GM18499 (cell line): ENCODE data around the gene RFC2.
"Not testable (repeated sequence)": the region's sequence is repeated elsewhere in the genome, so short reads cannot be mapped to it uniquely, and the experiment has no call there.

Experiments
- ATAC-seq: cut with Tn5 transposase; IDR thresholded peaks from one replicate; pipeline ENCODE4 v1.9.1; 2021; ENCODE audit warnings: moderate number of reproducible peaks; ENCODE audit not compliant: insufficient read depth, unreplicated experiment

The RFC2 gene

DNA sequence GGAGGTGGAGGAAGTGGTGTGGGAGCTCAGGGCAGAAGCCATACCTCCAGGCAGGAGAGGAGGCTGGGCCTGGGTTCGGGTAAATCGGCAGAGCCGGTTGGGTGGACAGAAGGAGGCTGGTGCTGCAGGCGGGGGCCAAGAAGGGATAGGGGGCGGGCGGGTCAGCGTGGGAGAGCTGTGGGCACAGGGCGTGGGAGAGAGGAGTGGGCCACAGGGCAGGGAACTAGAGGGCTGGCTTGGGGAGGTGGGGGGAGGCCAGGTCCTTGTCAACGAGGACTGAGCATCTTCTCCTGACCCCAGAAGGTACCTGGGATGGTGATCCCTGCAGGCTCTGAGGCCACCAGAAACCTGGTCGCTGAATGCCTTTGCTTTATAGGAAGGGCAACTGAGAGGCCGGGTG lies 32.5 kb downstream of the RFC2 start:
- no peak for ATAC-seq

DNA sequence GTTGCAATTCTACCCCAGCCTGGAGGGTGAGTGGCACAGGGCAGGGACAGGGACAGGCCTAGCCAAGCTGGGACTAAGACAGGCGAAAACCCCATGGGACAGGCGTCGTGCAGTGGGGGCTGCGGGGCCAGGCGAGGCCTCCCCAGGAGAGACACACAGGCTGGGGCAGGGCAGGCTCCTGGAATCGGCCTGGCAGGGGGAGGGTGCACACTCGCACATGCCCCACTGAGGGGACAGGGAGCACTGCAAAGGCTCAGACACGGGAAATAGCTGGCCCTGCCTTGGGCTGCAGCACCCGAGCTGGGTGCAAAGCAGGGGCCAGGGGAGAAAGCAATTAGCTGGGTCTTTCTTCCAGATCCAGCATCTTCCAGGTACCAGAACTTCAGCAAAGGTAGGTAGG lies 34.0 kb downstream of the RFC2 start:
- no peak for ATAC-seq

GRCh38 chr7:74219416-74219815 lies 34.8 kb downstream of the RFC2 start:
- no peak for ATAC-seq

DNA sequence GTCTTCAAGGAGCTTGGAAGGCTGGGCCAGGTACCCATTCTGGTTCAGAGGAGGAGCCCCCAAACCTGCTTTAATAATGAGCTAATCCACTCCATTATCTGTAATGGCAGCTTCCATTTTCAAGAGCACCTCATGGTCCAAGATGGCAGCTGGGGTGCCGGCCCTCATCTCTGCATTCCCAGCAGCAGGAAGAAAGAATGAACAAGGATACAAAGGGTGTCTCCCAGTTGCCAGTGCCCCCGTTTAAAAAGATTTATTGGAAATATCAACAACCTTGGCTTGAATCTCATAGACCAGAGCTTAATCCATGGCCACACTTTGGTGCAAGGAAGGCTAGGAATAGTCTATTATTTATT lies 35.9 kb downstream of the RFC2 start:
- no peak for ATAC-seq

- ATAC-seq, result no peak
Measured at GRCh38 chr7:74217455-74218342, 36.5 kb downstream of the RFC2 start.

- no peak for ATAC-seq
Measured at GRCh38 chr7:74216361-74216761, 37.8 kb downstream of the RFC2 start.

- no peak for ATAC-seq
Measured at GRCh38 chr7:74215921-74216320, 38.3 kb downstream of the RFC2 start.

GRCh38 chr7:74214816-74215630 lies 39.2 kb downstream of the RFC2 start:
- ATAC-seq, result no peak

GRCh38 chr7:74212661-74213060 lies 41.5 kb downstream of the RFC2 start:
- ATAC-seq, result no peak

DNA sequence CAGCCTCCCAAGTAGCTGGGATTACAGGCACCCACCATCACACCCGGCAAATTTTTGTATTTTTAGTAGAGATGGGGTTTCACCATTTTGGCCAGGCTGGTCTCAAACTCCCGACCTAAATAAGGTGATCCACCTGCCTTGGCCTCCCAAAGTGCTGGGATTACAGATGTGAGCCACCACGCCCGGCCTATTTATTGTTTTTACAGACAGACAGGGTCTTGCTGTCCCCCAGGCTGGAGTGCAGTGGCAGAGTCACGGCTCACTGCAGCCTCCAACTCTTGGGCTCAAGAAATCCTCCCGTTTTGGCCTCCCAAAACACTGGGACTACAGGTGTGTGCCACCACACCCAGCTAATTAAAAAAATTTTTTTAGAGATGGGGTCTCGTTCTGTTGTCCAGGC lies 46.0 kb downstream of the RFC2 start:
- not testable (repeated sequence) for ATAC-seq

DNA sequence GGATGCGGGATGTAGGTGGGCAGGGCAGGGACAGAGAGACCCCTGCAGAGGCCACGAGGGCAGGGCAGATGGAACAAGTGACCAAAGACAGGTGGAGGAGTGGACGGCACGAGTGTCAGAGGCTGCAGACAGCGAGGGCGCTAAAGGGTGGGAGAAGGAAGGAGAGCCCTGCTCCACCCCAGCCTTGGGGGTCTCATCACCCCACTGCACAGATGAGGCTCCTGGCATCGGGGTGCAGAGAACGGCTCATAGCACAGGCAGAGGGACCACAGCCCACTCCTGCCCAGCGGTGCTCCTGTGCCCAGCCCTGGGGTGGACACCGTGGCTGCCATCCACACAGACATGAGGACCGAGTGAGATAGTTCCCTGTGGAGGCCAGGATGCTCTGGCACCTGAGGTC lies 46.6 kb downstream of the RFC2 start:
- no peak for ATAC-seq

DNA sequence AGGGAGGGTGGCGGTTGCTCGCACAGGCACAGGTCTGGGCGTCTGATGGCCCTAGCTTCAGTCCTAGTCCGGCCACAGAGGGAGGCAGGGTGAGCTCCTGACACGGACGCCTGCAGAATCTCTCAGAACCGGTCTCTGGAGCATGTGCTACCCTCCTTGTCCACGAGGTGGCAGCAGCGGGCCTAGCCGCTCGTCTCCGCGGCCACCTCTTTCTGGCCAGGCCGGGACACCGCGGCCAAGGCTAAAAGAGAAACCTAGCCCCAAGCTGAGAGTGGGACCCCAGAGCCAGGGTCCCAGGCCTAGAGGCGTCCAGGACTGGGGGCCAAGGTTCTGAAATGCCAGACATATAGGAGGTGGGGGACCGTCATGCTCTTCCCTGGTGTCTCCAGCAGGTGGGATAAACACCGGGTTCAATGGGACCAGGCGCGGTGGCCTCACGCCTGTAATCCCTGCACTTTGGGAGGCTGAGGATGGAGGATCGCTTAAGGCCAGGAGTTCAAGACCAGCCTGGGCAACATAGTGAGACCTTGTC lies 47.5 kb downstream of the RFC2 start:
- ATAC-seq, result no peak

DNA sequence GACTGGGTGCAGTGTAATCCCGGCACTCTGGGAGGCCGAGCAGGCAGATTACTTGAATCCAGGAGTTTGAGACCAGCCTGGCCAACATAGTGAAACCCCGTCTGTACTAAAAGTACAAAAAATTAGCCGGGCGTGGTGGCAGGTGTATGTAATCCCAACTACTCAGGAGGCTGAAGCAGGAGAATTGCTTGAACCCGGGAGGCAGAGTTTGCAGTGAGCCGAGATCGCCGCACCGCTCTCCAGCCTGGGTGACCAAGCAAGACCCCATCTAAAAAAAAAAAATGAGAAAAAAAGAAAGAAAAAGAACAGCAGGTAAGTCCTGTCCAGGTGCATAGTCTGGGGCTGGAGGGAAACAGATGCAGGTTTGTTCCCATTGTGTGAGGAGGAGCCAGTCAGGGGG lies 48.1 kb downstream of the RFC2 start:
- not testable (repeated sequence) for ATAC-seq

- no peak for ATAC-seq
Measured at GRCh38 chr7:74203956-74204618, 50.1 kb downstream of the RFC2 start.

GRCh38 chr7:74202841-74203556 lies 51.2 kb downstream of the RFC2 start:
- ATAC-seq, result no peak

DNA sequence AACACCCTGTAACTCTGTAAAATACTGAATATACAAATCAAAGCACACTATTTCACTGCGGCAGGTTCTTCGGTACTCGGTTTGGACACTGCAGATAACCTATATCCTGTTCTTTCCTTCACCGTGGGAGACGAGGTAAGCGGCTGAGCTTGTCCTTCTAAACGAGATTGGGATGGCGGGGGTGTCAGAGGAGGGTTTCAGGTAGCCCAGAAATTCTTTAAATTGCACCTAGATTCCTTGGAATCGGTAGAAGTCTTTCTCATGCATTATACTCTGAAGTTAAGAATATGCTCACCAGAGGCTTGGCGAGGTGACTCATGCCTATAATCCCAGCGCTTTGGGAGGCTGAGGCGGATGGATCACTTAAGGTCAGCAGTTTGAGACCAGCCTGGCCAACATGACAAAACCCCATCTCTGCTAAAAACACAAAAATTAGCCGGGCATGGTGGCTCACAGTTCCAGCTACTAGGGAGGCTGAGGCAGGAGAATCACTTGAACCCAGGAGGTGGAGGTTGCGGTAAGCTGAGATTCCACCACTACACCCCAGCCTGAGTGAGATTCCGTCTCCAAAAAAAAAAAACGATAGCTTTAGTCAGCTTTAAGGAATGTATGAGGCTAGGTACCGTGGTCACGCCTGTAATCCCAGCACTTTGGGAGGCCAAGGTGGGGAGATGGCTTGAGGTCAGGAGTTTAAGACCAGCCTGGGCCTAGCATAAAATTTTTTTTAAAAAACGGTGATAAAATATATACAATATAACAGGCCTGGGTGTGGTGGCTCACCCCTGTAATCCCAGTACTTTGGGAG lies 54.4 kb downstream of the RFC2 start:
- ATAC-seq, result no peak

DNA sequence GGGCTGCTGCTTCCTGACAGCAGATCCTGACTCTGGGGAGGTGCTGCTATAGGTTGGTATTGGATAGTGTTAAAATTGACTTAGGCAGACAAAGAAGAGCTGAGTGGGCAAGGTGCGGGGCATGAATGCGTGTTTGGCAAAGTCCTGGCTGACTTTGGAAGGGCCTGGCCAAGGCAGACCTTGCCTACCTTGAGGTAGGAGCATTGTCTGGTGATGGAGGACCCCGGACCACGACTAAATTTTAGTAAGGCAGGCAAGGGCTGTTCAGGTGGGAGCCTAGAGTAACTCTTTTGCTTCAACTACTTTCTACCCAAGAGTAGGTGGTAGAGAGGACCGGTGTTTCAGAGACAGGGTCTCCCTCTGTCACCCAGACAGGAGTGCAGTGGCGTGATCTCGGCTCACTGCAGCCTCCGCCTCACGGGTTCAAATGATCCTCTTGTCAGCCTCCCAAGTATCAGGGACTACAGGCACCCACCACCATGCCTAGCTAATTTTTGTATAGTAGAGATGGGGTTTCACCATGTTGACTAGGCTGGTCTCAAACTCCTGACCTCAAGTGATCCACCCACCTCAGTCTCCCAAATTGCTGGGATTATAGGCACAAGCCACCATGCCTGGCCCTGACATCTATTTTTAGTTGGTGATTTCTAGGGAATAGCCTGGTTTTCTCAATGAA lies 56.6 kb downstream of the RFC2 start:
- ATAC-seq, result no peak

- not testable (repeated sequence) for ATAC-seq
Measured at GRCh38 chr7:74195968-74196654, 58.1 kb downstream of the RFC2 start.
